HepG2 (cell line): ENCODE data around the gene MTCL1. TPM values are rescaled to one million over a fixed set of nuclear protein-coding genes. Genes with fewer than 3 reads are reported as not detected.

Experiments used
- ATAC-seq: fragments of 200-7000 bp; cut with Tn5 transposase; 3 replicates; pipeline ENCODE4 v1.9.1; 2020; ENCODE audit warnings: mild to moderate bottlenecking, moderate library complexity
- BruUV-seq: library from RNA; stranded (reverse); fragments of 400-500 nt; replicated peaks from 2 replicates; lab custom pipeline; 2021; lab: Mats Ljungman, UMichigan
- CTCF ChIA-PET: fragments of 300-600 bp; formaldehyde crosslinking; extraction: SDS; loops from one replicate; lab custom pipeline; 2021; ENCODE audit warnings: low total read pairs, inconsistent platforms, low intra/inter-chr PET ratio; lab: Yijun Ruan, JAX
- POLR2A ChIA-PET: fragments of 350-600 bp; sonication (Branson Sonifier 250); formaldehyde crosslinking; loops from one replicate; lab custom pipeline; 2020; ENCODE audit warnings: antibody characterized with exemption, inconsistent platforms; lab: Yijun Ruan, JAX
- DNase-seq: peaks from one replicate; pipeline ENCODE4 v3.0.0-alpha.2; 2015; ENCODE audit warnings: low spot score
- FAIRE-seq: peaks from 3 replicates; lab custom pipeline; 2011; peaks lifted over from hg19 to GRCh38; lab: Jason Lieb, UNC
- H2AFZ ChIP-seq: one replicate; pipeline ENCODE4 v1.6.1; 2011; ENCODE audit warnings: low read length, inconsistent platforms
- H3K27ac ChIP-seq: fragments of 300-600 bp; 3 replicates; pipeline ENCODE4 v1.8.0; 2011; ENCODE audit warnings: mixed run types, mild to moderate bottlenecking, mixed read lengths, low read length, inconsistent platforms; ENCODE audit not compliant: insufficient read depth; ENCODE audit errors: extremely low read length
- H3K27me3 ChIP-seq, 2 experiments: fragments of 200-600 bp in 1 of 2; 2 replicates in 1 of 2; 3 replicates in 1 of 2; pipeline versions ENCODE4 v1.6.0 to v1.8.0; 2011; ENCODE audit warnings: low read length in 2 of 2, mild to moderate bottlenecking in 2 of 2, moderate library complexity in 2 of 2, inconsistent platforms in 1 of 2; ENCODE audit not compliant: insufficient read depth in 2 of 2, control insufficient read depth in 1 of 2
- H3K36me3 ChIP-seq, 2 experiments: fragments of 200-600 bp in 1 of 2; replicated peaks in 1 of 2; 2 replicates in 1 of 2; 3 replicates in 1 of 2; pipeline versions ENCODE4 v1.5.1 to v1.8.0; 2011; ENCODE audit warnings: low read length in 2 of 2, inconsistent platforms in 1 of 2; ENCODE audit not compliant: insufficient read depth in 2 of 2, control insufficient read depth in 1 of 2
- H3K4me1 ChIP-seq: 2 replicates; pipeline ENCODE4 v1.5.1; 2012; ENCODE audit warnings: low read length, inconsistent platforms; ENCODE audit not compliant: insufficient read depth
- H3K4me2 ChIP-seq: 2 replicates; pipeline ENCODE4 v1.6.0; 2011; ENCODE audit warnings: low read depth, low read length, inconsistent platforms
- H3K4me3 ChIP-seq, 3 experiments: fragments of 200-600 bp in 1 of 3; sonication (generic), shearing (Covaris generic) in 1 of 3; replicated peaks in 1 of 3; 2 replicates each; pipeline ENCODE4 v1.5.1; 2011 to 2016; ENCODE audit warnings: low read length in 3 of 3, inconsistent platforms in 2 of 3, low read depth in 2 of 3, mild to moderate bottlenecking in 2 of 3, control low read depth in 1 of 3, mixed read lengths in 1 of 3; ENCODE audit not compliant: insufficient read depth in 1 of 3
- H3K79me2 ChIP-seq: one replicate; pipeline ENCODE4 v1.6.1; 2011; ENCODE audit warnings: low read length, inconsistent platforms; ENCODE audit not compliant: insufficient read depth
- H3K9ac ChIP-seq: 2 replicates; pipeline ENCODE4 v1.6.0; 2011; ENCODE audit warnings: mild to moderate bottlenecking, low read depth, low read length, inconsistent platforms; ENCODE audit not compliant: insufficient read depth
- H3K9me3 ChIP-seq: 2 replicates; pipeline ENCODE4 v1.5.1; 2012; ENCODE audit warnings: mild to moderate bottlenecking, low read length
- H4K20me1 ChIP-seq: 2 replicates; pipeline ENCODE4 v1.6.0; 2011; ENCODE audit warnings: inconsistent platforms, mild to moderate bottlenecking, low read length, moderate library complexity; ENCODE audit not compliant: insufficient read depth
- ARNTL ChIP-seq: sonication (generic); formaldehyde crosslinking; IDR thresholded peaks from 2 replicates; pipeline ENCODE4 v1.4.0; 2020; ENCODE audit warnings: mild to moderate bottlenecking, missing genetic modification reagents
- KDM1A ChIP-seq: IDR thresholded peaks from 2 replicates; pipeline ENCODE4 v1.6.1; 2016; ENCODE audit warnings: missing compliant biosample characterization
- MYNN ChIP-seq: sonication (generic); formaldehyde crosslinking; IDR thresholded peaks from 2 replicates; pipeline ENCODE4 v1.4.0; 2020; ENCODE audit warnings: mild to moderate bottlenecking, low read depth, missing genetic modification reagents
- PAX8 ChIP-seq: sonication (generic); formaldehyde crosslinking; IDR thresholded peaks from 2 replicates; pipeline ENCODE4 v1.8.0; 2022; ENCODE audit warnings: mild to moderate bottlenecking, missing genetic modification reagents, borderline replicate concordance
- ZNF253 ChIP-seq: sonication (generic); formaldehyde crosslinking; IDR thresholded peaks from 2 replicates; pipeline ENCODE4 v1.8.0; 2022; ENCODE audit warnings: mild to moderate bottlenecking, missing genetic modification reagents, borderline replicate concordance
- ZNF816 ChIP-seq: sonication (generic); formaldehyde crosslinking; IDR thresholded peaks from 2 replicates; pipeline ENCODE4 v1.8.0; 2022; ENCODE audit warnings: missing genetic modification reagents, mild to moderate bottlenecking, borderline replicate concordance
- WGBS: methylation state at CpG from one replicate; pipeline ENCODE4 v1.1.6; 2017; ENCODE audit warnings: low lambda C conversion rate; 5-methylcytosine and 5-hydroxymethylcytosine counted together
- in situ Hi-C: cut with HindIII; loops from 2 replicates; pipeline ENCODE4 v1.10.0; 2017; ENCODE audit warnings: low pct_unique_long_range_greater_than_20kb; ENCODE audit not compliant: extremely low pct_ligation_motif_present
- intact Hi-C: fragments of 100-400 bp; cut with micrococcal nuclease; formaldehyde crosslinking; loops from one replicate; pipeline ENCODE4 v1.10.0; 2022; ENCODE audit not compliant: unreplicated experiment
- polyA plus RNA-seq, 8 experiments: library from polyadenylated mRNA; depleted of rRNA in 3 of 8; stranded (reverse) in 7 of 8; unstranded in 1 of 8; fragments of >200 nt; fragmentation: Illumina TruSeq in 4 of 8; extraction: Trizol in 4 of 8; gene quantifications; 2 replicates each; pipeline versions ENCODE4 v1.2.1 to v1.2.3, GENCODE V29; 2011 to 2016; ENCODE audit warnings: low read depth in 4 of 8, missing spikeins in 1 of 8, mixed read lengths in 1 of 8; ENCODE audit not compliant: insufficient read depth in 1 of 8
- total RNA-seq, 5 experiments: library from RNA; depleted of rRNA; stranded (reverse); fragments of >200 nt; fragmentation: Illumina TruSeq; extraction: Trizol; gene quantifications; 2 replicates each; pipeline ENCODE4 v1.2.3, GENCODE V29; 2016; ENCODE audit warnings: low read depth in 1 of 5
- TF ChIP-seq, protein P1 (sequence below): sonication (generic); formaldehyde crosslinking; IDR thresholded peaks from 2 replicates; pipeline ENCODE4 v1.4.0; 2020; ENCODE audit warnings: missing genetic modification reagents, borderline replicate concordance

Gene MTCL1
- total and polyA plus RNA-seq, 2 of the 13 experiments (the other 11 are each of a cell fraction or from before 2014, with no cell fraction given) = 3.1 to 3.2 TPM

DNA sequence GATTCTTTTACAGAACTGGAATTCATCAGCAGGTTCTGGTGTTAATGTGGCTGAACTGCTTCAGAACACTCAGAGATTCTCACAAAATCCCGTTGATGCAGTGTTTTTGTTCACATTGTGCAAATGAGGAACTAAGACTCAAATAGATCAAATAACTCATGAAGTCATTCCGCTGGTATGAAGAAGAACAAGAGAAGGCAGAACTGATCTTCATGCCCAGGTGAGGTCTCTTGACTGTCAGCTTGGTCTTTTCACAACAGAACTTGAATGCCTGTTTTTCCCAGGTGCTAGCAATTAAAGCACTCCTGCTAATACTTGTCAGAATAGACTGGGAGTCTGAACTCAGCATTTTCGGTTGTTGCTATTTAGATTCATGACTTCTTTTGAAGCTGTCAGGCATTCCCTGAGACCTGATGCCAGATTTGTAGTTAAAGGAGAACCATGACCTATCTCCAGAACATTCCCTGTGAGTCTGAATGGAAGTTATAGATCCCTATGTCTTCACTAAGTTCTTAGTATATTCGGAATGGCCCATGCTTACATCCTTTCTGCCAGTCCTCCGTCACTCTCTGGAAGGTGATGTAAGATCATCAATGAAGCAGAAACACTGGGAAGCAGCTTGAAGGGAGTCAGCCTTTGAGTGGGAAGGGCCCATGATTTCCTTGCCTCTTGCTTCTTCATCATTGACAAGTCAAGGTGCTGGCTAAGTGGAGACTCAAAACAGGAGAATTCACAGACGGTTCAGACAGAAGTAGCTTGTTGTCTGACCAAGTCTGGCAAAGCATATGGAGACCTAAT, 155.7 kb downstream of the MTCL1 start:
- no peaks in the 10 kb centered on the region for H4K20me1 ChIP-seq
- in situ Hi-C loops = no loop called here
- no peak overlapping the region for H3K4me3 ChIP-seq
- H3K27ac ChIP-seq = no peak overlapping the region
- ChIA-PET POLR2A (no interaction called here), CTCF (no interaction called here)
- no peak overlapping the region for H2AFZ ChIP-seq
- H3K4me1 ChIP-seq = no peaks in the 10 kb centered on the region
- DNase-seq (no peak), ATAC-seq (no peak), FAIRE-seq (no peak)
- TF ChIP-seq ZNF816 (no peak), KDM1A (CRISPR knock-in tag) (no peak), ARNTL (no peak), MYNN (CRISPR knock-in tag) (no peak), ZNF253 (CRISPR knock-in tag) (no peak), PAX8 (no peak)
- TF ChIP-seq, protein P1, sequence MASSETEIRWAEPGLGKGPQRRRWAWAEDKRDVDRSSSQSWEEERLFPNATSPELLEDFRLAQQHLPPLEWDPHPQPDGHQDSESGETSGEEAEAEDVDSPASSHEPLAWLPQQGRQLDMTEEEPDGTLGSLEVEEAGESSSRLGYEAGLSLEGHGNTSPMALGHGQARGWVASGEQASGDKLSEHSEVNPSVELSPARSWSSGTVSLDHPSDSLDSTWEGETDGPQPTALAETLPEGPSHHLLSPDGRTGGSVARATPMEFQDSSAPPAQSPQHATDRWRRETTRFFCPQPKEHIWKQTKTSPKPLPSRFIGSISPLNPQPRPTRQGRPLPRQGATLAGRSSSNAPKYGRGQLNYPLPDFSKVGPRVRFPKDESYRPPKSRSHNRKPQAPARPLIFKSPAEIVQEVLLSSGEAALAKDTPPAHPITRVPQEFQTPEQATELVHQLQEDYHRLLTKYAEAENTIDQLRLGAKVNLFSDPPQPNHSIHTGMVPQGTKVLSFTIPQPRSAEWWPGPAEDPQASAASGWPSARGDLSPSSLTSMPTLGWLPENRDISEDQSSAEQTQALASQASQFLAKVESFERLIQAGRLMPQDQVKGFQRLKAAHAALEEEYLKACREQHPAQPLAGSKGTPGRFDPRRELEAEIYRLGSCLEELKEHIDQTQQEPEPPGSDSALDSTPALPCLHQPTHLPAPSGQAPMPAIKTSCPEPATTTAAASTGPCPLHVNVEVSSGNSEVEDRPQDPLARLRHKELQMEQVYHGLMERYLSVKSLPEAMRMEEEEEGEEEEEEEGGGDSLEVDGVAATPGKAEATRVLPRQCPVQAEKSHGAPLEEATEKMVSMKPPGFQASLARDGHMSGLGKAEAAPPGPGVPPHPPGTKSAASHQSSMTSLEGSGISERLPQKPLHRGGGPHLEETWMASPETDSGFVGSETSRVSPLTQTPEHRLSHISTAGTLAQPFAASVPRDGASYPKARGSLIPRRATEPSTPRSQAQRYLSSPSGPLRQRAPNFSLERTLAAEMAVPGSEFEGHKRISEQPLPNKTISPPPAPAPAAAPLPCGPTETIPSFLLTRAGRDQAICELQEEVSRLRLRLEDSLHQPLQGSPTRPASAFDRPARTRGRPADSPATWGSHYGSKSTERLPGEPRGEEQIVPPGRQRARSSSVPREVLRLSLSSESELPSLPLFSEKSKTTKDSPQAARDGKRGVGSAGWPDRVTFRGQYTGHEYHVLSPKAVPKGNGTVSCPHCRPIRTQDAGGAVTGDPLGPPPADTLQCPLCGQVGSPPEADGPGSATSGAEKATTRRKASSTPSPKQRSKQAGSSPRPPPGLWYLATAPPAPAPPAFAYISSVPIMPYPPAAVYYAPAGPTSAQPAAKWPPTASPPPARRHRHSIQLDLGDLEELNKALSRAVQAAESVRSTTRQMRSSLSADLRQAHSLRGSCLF (CRISPR knock-in tag) = no peak
- 33% methylated on average over 6 of the region's 6 CpGs for WGBS
- no peak overlapping the region for H3K4me2 ChIP-seq
- BruUV-seq = no TSS peak
- no peaks in the 10 kb centered on the region for H3K36me3 ChIP-seq
- H3K9me3 ChIP-seq = no peaks in the 10 kb centered on the region
- H3K79me2 ChIP-seq = no peaks in the 10 kb centered on the region
- peaks cover 0 to 1% of the 10 kb centered on the region in 2 experiments; a peak in 2 of 5 replicates for H3K27me3 ChIP-seq
- intact Hi-C loops = no loop called here
- H3K9ac ChIP-seq = no peak overlapping the region
